ENCODE results near the gene CPSF4. TPM values are rescaled to one million over a fixed set of nuclear protein-coding genes. Genes with fewer than 3 reads are reported as not detected.
"Not testable (repeated sequence)": the region's sequence is repeated elsewhere in the genome, so short reads cannot be mapped to it uniquely, and the experiment has no call there.

CPSF4 gene
- total RNA-seq, 2 experiments from 2014 or later = 56.1 to 57.9 TPM

DNA sequence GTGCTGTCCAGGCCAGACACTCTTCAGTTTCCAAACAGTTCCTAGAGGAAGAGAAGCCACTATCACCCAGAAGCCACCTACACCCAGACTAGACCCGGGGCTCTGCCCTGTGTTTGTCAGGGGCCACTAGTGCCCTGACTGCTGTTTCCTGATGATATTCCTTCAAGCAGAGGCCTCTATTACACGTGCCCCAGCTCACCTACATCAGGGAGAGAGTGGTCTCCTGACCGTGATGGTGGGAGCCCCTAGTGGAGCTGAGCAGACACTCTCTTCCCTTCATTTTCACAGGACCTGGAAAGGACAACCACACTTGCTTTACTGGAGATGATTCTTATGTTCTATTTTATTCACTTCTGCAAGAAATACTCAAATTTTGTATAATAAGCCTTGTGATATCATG, 52.1 kb downstream of the CPSF4 start:
- ChIA-PET CTCF (no interaction called here), POLR2A (no interaction called here)
- Mint-ChIP-seq H3K9me3 (ENCODE audit: low read depth) (peaks cover 15% of the 10 kb centered on the region), H3K4me3 (no peak overlapping the region), H3K27ac (no peak overlapping the region), H3K36me3 (ENCODE audit: low read depth) (peaks cover 60% of the 10 kb centered on the region), H3K27me3 (no peaks in the 10 kb centered on the region), H3K4me1 (no peaks in the 10 kb centered on the region)
- intact Hi-C loops (cut with DNase I, micrococcal nuclease) = no loop called here
- no peak for ATAC-seq
- no peak for DNase-seq

- peaks cover 68% of the 10 kb centered on the region for H3K36me3 Mint-ChIP-seq (ENCODE audit: low read depth)
- no peaks in the 10 kb centered on the region for H3K27me3 Mint-ChIP-seq
- ChIA-PET CTCF (no interaction called here), POLR2A (no interaction called here)
- no peak overlapping the region for H3K4me3 Mint-ChIP-seq
- no peak for DNase-seq
- H3K27ac Mint-ChIP-seq = no peak overlapping the region
- H3K4me1 Mint-ChIP-seq = peaks cover 12% of the 10 kb centered on the region
- intact Hi-C loops (cut with DNase I, micrococcal nuclease) = no loop called here
- peaks cover 17% of the 10 kb centered on the region for H3K9me3 Mint-ChIP-seq (ENCODE audit: low read depth)
- ATAC-seq = no peak
Measured at GRCh38 chr7:99493823-99494222, 55.1 kb downstream of the CPSF4 start.

GRCh38 chr7:99497766-99498545, 59.2 kb downstream of the CPSF4 start:
- ATAC-seq (no peak), DNase-seq (no peak)
- Mint-ChIP-seq H3K4me3 (peak overlapping the region; percentile 97), H3K4me1 (peaks cover 23% of the 10 kb centered on the region), H3K36me3 (ENCODE audit: low read depth) (peaks cover 60% of the 10 kb centered on the region), H3K27me3 (no peaks in the 10 kb centered on the region), H3K27ac (peak overlapping the region; percentile 77), H3K9me3 (ENCODE audit: low read depth) (peaks cover 18% of the 10 kb centered on the region)
- intact Hi-C loops (cut with DNase I, micrococcal nuclease) = no loop called here
- CTCF ChIA-PET = interaction anchor here (0.6 to 0.9 kb wide), 4 partner anchors 21 to 91 kb away, joined by 3 read pairs; no protein-coding TSS in a partner anchor
- POLR2A ChIA-PET = interaction anchor here (0.5 to 1.1 kb wide), 5 partner anchors 24 to 1191 kb away, joined by 3 to 5 read pairs (median 3); partner anchors contain the start of gene LAMTOR4

- Mint-ChIP-seq H3K27ac (peak overlapping the region; percentile 100), H3K9me3 (ENCODE audit: low read depth) (peaks cover 15% of the 10 kb centered on the region), H3K27me3 (no peaks in the 10 kb centered on the region), H3K4me1 (peaks cover 23% of the 10 kb centered on the region), H3K36me3 (ENCODE audit: low read depth) (peaks cover 54% of the 10 kb centered on the region), H3K4me3 (peak overlapping the region; percentile 97)
- CTCF ChIA-PET = interaction anchor here (0.9 kb wide), 1 partner anchor 27 kb away, joined by 3 read pairs; no protein-coding TSS in a partner anchor
- DNase-seq (no peak), ATAC-seq (no peak)
- POLR2A ChIA-PET = interaction anchor here (1.0 to 1.1 kb wide), 2 partner anchors 25 to 60 kb away, joined by 4 to 5 read pairs; no protein-coding TSS in a partner anchor
- intact Hi-C loops (cut with DNase I, micrococcal nuclease) = no loop called here
Measured at GRCh38 chr7:99498546-99498944, 59.8 kb downstream of the CPSF4 start.

DNA sequence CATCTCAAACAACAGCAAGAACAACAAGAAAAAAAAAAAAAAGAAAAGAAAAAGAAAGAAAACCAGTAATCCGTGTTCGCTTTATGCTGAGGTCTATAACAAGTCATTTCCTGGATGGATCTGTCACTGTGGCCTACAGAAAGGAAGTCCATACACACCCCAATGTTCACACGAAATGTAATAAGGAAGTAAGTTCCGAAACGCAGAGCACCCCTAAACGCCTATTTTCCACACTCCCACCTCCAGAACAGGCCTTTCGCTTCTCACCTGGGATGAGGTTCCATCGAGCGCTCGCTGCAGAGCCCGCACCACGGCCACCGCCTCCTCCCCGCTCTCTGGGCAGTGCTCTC, 60.6 kb downstream of the CPSF4 start:
- POLR2A ChIA-PET = interaction anchor here (0.6 to 1.7 kb wide), 4 partner anchors 53 to 90 kb away, joined by 3 to 9 read pairs (median 4); partner anchors contain the start of genes BUD31, FAM200A and ZNF655
- DNase-seq (no peak), ATAC-seq (peak; percentile 42)
- Mint-ChIP-seq H3K4me1 (peaks cover 23% of the 10 kb centered on the region), H3K9me3 (ENCODE audit: low read depth) (peaks cover 7% of the 10 kb centered on the region), H3K27me3 (no peaks in the 10 kb centered on the region), H3K27ac (peak overlapping the region; percentile 100), H3K4me3 (peak overlapping the region; percentile 97), H3K36me3 (ENCODE audit: low read depth) (peaks cover 46% of the 10 kb centered on the region)
- intact Hi-C loops (cut with DNase I, micrococcal nuclease) = no loop called here
- CTCF ChIA-PET = interaction anchor here (0.5 to 0.6 kb wide), 2 partner anchors 10 to 90 kb away, joined by 3 read pairs; no protein-coding TSS in a partner anchor

- CTCF ChIA-PET = interaction anchor here (0.5 to 1.2 kb wide), 4 partner anchors 11 to 91 kb away, joined by 3 read pairs; no protein-coding TSS in a partner anchor
- peak within 1 kb of the TSS; percentile 100 for H3K27ac Mint-ChIP-seq
- H3K36me3 Mint-ChIP-seq (ENCODE audit: low read depth) = peaks cover 41% of the 10 kb centered on the region
- peak; percentile 35 for ATAC-seq
- H3K4me3 Mint-ChIP-seq = peak within 1 kb of the TSS; percentile 97
- intact Hi-C loops (cut with DNase I, micrococcal nuclease) = loop anchor here (1.0 to 10.0 kb wide), 8 partner anchors 28 to 515 kb away; partner anchors contain the start of genes BUD31 (in 2 of the 2), PDAP1 (in 2 of the 2), ZNF789 (in 2 of the 2) and ZSCAN25 (in 2 of the 2)
- POLR2A ChIA-PET = interaction anchor here (0.6 to 1.7 kb wide), 5 partner anchors 52 to 702 kb away, joined by 3 to 9 read pairs (median 5); partner anchors contain the start of genes BUD31, FAM200A and ZNF655
- DNase-seq = peak; percentile 94
- peaks cover 23% of the 10 kb centered on the region for H3K4me1 Mint-ChIP-seq
- H3K27me3 Mint-ChIP-seq = no peaks in the 10 kb centered on the region
- H3K9me3 Mint-ChIP-seq (ENCODE audit: low read depth) = peaks cover 6% of the 10 kb centered on the region
Measured at GRCh38 chr7:99499721-99500636, 61.2 kb downstream of the CPSF4 start, which contains the start of gene ZNF394. ZNF394 (minus strand) TSS chr7:99500281; CDS start chr7:99500093, 188 bp downstream.

DNA sequence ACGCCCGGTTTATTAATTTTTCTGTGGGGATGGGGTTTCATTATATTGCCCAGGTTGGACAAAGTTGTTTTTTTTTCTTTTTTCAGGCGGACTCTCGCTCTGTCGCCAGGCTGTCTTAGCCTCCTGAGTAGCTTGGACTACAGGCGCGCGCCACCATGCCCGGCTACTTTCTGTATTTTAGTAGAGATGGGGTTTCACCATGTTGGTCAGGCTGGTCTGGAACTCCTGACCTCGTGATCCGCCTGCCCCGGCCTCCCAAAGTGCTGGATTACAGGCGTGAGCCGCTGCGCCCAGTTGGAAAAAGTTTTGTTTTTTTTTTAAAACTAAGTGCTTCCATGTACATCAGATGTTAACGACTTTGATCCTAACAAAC, 61.9 kb downstream of the CPSF4 start:
- CTCF ChIA-PET = interaction anchor here (0.7 to 1.2 kb wide), 3 partner anchors 35 to 415 kb away, joined by 3 to 5 read pairs (median 3); no protein-coding TSS in a partner anchor
- peaks cover 6% of the 10 kb centered on the region for H3K9me3 Mint-ChIP-seq (ENCODE audit: low read depth)

DNA sequence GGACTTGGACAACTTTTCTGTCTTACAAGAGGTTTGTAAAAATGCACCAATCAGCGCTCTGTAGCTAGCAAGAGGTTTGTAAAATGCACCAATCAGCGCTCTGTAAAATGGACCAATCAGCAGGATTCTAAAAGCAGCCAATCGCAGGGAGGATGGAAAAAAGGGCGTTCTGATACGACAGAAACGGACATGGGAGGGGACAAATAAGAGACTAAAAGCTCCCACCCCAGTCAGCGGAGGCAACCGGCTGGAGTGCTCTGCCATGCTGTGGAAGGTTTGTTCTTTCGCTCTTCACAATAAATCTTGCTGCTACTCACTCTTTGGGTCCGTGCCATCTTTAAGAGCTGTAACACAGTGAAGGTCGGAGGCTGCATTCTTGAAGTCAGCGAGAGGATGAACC, 62.5 kb downstream of the CPSF4 start:
- not testable (repeated sequence) for ATAC-seq; H3K27me3 Mint-ChIP-seq; H3K9me3 Mint-ChIP-seq (ENCODE audit: low read depth)
- peak; percentile 30 for DNase-seq
- ChIA-PET CTCF (interaction anchor here (0.7 to 1.2 kb wide), 3 partner anchors 36 to 414 kb away, joined by 3 to 5 read pairs (median 3); no protein-coding TSS in a partner anchor), POLR2A (interaction anchor here (0.7 to 0.8 kb wide), 2 partner anchors 28 to 1573 kb away, joined by 3 read pairs; no protein-coding TSS in a partner anchor)
- intact Hi-C loops (cut with DNase I, micrococcal nuclease) = loop anchor here (5.0 to 10.0 kb wide), 3 partner anchors 94 to 359 kb away; partner anchors contain the start of genes BUD31 (in 1 of the 2), PDAP1 (in 1 of the 2), SMURF1 (in 1 of the 2) and ZSCAN25 (in 1 of the 2)
- Mint-ChIP-seq H3K4me3 (peak overlapping the region; percentile 97), H3K27ac (peak overlapping the region; percentile 100), H3K36me3 (ENCODE audit: low read depth) (peaks cover 30% of the 10 kb centered on the region), H3K4me1 (peaks cover 29% of the 10 kb centered on the region)

More for the DNA sequence above, 61.9 kb downstream of the CPSF4 start:
- Mint-ChIP-seq H3K36me3 (ENCODE audit: low read depth) (peaks cover 34% of the 10 kb centered on the region), H3K4me1 (peaks cover 25% of the 10 kb centered on the region), H3K4me3 (peak overlapping the region; percentile 97), H3K27me3 (no peaks in the 10 kb centered on the region), H3K27ac (peak overlapping the region; percentile 100)
- DNase-seq (no peak), ATAC-seq (no peak)
- POLR2A ChIA-PET = interaction anchor here (0.6 to 1.7 kb wide), 5 partner anchors 52 to 1574 kb away, joined by 3 to 9 read pairs (median 5); partner anchors contain the start of genes BUD31, FAM200A and ZNF655
- intact Hi-C loops (cut with DNase I, micrococcal nuclease) = loop anchor here (1.0 to 10.0 kb wide), 8 partner anchors 28 to 515 kb away; partner anchors contain the start of genes BUD31 (in 2 of the 2), PDAP1 (in 2 of the 2), ZNF789 (in 2 of the 2) and ZSCAN25 (in 2 of the 2)

DNA sequence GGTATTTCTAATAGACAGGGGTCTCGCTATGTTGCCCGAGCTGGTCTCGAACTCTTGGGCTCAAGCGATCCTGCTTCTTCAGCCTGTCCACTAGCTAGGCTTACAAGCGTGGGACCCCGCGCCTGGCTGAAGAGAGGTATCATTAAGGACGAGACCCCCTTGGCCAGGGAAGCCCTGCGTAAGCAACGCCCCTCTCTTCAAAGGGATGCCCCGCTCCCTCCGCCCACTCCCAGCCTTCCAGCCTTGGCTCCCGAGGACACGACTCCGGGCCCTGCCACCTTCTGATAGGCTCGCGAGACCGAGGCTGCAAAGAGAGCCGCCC, 65.5 kb downstream of the CPSF4 start:
- ChIA-PET POLR2A (interaction anchor here (0.7 to 1.4 kb wide), 6 partner anchors 31 to 924 kb away, joined by 3 to 10 read pairs (median 6); partner anchors contain the start of genes BUD31, PDAP1, ZCWPW1 and ZNF655), CTCF (interaction anchor here (0.8 to 2.1 kb wide), 5 partner anchors 17 to 117 kb away, joined by 3 to 6 read pairs (median 3); partner anchors contain the start of gene ZNF655)
- DNase-seq = no peak
- Mint-ChIP-seq H3K36me3 (ENCODE audit: low read depth) (peaks cover 16% of the 10 kb centered on the region), H3K4me3 (peak overlapping the region; percentile 87), H3K27me3 (no peaks in the 10 kb centered on the region), H3K9me3 (ENCODE audit: low read depth) (peaks cover 4% of the 10 kb centered on the region), H3K27ac (peak overlapping the region; percentile 97), H3K4me1 (peaks cover 25% of the 10 kb centered on the region)
- no peak for ATAC-seq
- intact Hi-C loops (cut with DNase I, micrococcal nuclease) = loop anchor here (1.0 to 10.0 kb wide), 15 partner anchors 32 to 924 kb away; partner anchors contain the start of genes BUD31 (in 2 of the 2), CPSF4 (in 2 of the 2), FAM200A (in 2 of the 2) and PDAP1 (in 2 of the 2)
